Fibroblast of villous mesenchyme (primary cell): ENCODE results near the gene CPNE4. TPM values are rescaled to one million over a fixed set of nuclear protein-coding genes. Genes with fewer than 3 reads are reported as not detected.

Source experiments
- DNase-seq: peaks from one replicate; pipeline ENCODE4 v3.0.0-alpha.2; 2010; ENCODE audit warnings: low read depth
- H3K4me3 ChIP-seq: 2 replicates; pipeline ENCODE4 v1.5.1; 2011; ENCODE audit warnings: low read depth, mild to moderate bottlenecking, low read length
- total RNA-seq: library from RNA; depleted of rRNA; stranded (reverse); fragments of >200 nt; gene quantifications from 2 replicates; pipeline ENCODE4 v1.2.3, GENCODE V29; 2012
- TF ChIP-seq, protein P1 (sequence below): IDR thresholded peaks from 2 replicates; pipeline ENCODE4 v1.5.1; 2012; ENCODE audit warnings: low read depth, mild to moderate bottlenecking, low read length; ENCODE audit not compliant: insufficient read depth

Gene CPNE4
- total RNA-seq, 1 donor = not detected

DNA sequence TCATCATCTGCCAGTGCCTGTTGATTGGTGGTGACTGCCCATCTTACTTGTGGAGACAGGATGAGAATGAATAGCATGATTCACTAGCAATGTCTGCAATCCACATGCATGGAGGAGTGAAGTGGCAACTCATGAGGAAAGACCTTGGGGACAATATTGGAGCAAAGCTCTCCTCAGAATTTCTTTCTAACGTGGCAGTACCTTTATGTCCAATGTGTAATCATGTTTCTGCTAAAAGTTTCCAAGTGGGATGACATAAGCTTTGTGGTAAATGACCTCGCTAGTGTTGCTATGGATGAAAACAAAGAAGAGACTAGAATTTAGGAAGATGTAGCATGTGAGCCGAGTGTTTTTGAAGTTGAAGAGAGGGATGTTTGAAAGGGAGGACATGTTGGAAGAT lies 117.8 kb downstream of the CPNE4 start:
- TF ChIP-seq, protein P1, sequence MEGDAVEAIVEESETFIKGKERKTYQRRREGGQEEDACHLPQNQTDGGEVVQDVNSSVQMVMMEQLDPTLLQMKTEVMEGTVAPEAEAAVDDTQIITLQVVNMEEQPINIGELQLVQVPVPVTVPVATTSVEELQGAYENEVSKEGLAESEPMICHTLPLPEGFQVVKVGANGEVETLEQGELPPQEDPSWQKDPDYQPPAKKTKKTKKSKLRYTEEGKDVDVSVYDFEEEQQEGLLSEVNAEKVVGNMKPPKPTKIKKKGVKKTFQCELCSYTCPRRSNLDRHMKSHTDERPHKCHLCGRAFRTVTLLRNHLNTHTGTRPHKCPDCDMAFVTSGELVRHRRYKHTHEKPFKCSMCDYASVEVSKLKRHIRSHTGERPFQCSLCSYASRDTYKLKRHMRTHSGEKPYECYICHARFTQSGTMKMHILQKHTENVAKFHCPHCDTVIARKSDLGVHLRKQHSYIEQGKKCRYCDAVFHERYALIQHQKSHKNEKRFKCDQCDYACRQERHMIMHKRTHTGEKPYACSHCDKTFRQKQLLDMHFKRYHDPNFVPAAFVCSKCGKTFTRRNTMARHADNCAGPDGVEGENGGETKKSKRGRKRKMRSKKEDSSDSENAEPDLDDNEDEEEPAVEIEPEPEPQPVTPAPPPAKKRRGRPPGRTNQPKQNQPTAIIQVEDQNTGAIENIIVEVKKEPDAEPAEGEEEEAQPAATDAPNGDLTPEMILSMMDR = no peak
- no peak for DNase-seq

GRCh38 chr3:131914090-131914691 lies 120.6 kb downstream of the CPNE4 start:
- no peak overlapping the region for H3K4me3 ChIP-seq
- TF ChIP-seq, protein P1 = no peak

More for the DNA sequence above, 117.8 kb downstream of the CPNE4 start:
- no peak overlapping the region for H3K4me3 ChIP-seq

GRCh38 chr3:131912255-131912654 lies 122.6 kb downstream of the CPNE4 start:
- TF ChIP-seq, protein P1 = no peak
- no peak overlapping the region for H3K4me3 ChIP-seq
- no peak for DNase-seq

More at GRCh38 chr3:131914090-131914691, 120.6 kb downstream of the CPNE4 start:
- DNase-seq = no peak

DNA sequence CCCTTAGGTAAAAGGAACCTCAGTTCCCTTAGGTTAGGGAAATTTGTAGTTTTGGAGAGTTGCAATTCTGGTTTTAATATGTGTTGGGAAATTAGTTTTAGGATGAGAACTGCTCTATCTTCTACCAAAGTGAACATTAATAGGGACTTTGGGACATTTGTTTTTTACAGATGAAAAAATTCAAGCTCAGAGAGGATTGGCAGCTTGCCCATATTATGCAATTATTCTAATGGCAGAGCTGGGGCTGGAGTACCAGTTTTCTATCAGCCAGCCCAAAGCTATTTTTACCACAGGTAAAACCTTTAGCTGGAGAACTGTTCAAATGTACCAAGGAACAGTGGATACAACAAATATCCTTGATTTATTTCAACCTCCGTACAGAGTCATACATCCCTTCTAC lies 127.0 kb downstream of the CPNE4 start:
- peak; percentile 14 for DNase-seq
- no peak overlapping the region for H3K4me3 ChIP-seq
- TF ChIP-seq, protein P1 = no peak

DNA sequence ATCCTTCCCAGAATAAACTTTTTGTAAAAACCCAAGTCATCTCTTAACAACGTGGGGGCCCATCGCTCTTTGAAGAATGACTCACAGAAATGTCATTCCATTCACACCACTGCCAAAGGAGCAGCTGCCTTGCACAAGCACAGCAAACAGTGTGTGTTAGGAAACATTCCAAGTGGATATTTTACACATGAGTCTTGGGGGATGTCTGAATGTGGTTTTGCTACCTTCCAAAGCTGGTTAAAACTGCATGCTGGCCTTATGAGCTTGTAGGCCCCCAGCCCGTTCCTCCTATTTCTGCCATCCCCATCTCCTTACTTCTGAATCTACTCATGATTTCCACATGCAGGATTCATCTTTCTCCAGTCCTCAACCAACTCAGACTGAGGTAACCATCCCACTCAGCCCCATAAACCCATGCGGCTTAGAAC lies 130.8 kb downstream of the CPNE4 start:
- DNase-seq = peak; percentile 86
- no peak overlapping the region for H3K4me3 ChIP-seq

DNA sequence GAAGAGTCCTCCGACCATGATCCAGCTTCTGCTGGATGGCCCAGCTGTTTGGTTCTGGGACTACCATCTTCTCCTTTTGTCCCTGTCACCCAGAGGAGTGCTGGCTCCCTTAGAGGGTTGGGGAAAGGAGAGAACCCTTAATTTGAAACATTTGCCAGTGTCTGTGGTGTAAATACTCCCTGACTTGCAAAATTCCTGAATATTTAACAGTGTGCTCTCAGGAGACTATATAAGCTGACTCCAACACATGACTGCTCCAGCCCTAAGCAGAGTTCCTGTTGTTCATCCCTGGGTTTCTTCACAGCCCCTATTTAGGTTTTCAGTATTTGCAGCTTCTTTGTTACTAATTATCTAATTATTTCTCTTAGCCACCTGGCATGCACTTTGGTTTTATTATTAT lies 133.1 kb downstream of the CPNE4 start:
- H3K4me3 ChIP-seq = no peak overlapping the region
- DNase-seq = no peak
- TF ChIP-seq, protein P1 = no peak

More for the DNA sequence above, 130.8 kb downstream of the CPNE4 start:
- TF ChIP-seq, protein P1 = no peak

DNA sequence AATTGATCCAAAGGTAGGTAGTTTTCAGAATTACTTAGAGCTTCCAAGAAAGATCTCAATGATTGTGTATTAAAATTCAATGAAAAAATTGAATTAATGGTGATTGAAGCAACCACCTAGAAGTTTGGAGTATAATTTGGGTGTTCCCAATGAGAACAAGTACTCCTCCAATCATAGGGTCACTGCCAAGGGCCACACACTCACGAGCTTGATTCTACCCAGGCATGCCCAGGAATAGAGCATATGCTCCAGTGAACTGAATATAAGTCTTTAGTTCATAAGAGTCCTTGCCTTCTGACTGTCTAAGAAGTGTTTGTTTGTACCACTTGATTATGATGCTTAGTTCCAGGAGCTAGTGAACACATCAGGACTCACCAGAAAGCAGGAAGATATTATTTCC lies 133.9 kb downstream of the CPNE4 start:
- H3K4me3 ChIP-seq = no peak overlapping the region
- DNase-seq = no peak
- TF ChIP-seq, protein P1 = no peak
